Measurements from ENCODE around the gene CHD6. TPM values are rescaled to one million over a fixed set of nuclear protein-coding genes. Genes with fewer than 3 reads are reported as not detected.

CHD6 gene
- total RNA-seq, 1 experiment from 2014 or later = 98.5 TPM

GRCh38 chr20:41390889-41391288 lies 227.3 kb downstream of the CHD6 start:
- H3K27ac Mint-ChIP-seq (ENCODE audit: unreplicated experiment) = no peak overlapping the region
- no peak for DNase-seq
- no peak for TF ChIP-seq CTCF (IDR thresholded peaks at IDR 0.05; ENCODE audit: unreplicated experiment)
- H3K27me3 Mint-ChIP-seq (ENCODE audit: unreplicated experiment) = peaks cover 17% of the 10 kb centered on the region
- H3K4me1 Mint-ChIP-seq (ENCODE audit: low read depth, unreplicated experiment) = no peaks in the 10 kb centered on the region
- no peak overlapping the region for H3K4me3 Mint-ChIP-seq (ENCODE audit: low read depth, unreplicated experiment)
- CTCF ChIA-PET = interaction anchor here (1.2 kb wide), 1 partner anchor 218 kb away, joined by 3 read pairs; no protein-coding TSS in a partner anchor
- no peaks in the 10 kb centered on the region for H3K36me3 Mint-ChIP-seq (ENCODE audit: insufficient read depth, unreplicated experiment)
- H3K9me3 Mint-ChIP-seq (ENCODE audit: low read depth, unreplicated experiment) = no peaks in the 10 kb centered on the region
- intact Hi-C loops (cut with micrococcal nuclease; ENCODE audit: unreplicated experiment) = no loop called here
- BruUV-seq (replicated peaks) = no TSS peak

- CTCF ChIA-PET = interaction anchor here (1.5 kb wide), 1 partner anchor 8 kb away, joined by 3 read pairs; no protein-coding TSS in a partner anchor
- H3K27me3 Mint-ChIP-seq (ENCODE audit: unreplicated experiment) = peaks cover 48% of the 10 kb centered on the region
- H3K9me3 Mint-ChIP-seq (ENCODE audit: low read depth, unreplicated experiment) = no peaks in the 10 kb centered on the region
- TF ChIP-seq CTCF (IDR thresholded peaks at IDR 0.05; ENCODE audit: unreplicated experiment) = no peak
- intact Hi-C loops (cut with micrococcal nuclease; ENCODE audit: unreplicated experiment) = no loop called here
- H3K4me1 Mint-ChIP-seq (ENCODE audit: low read depth, unreplicated experiment) = no peaks in the 10 kb centered on the region
- H3K27ac Mint-ChIP-seq (ENCODE audit: unreplicated experiment) = no peak overlapping the region
- no peak overlapping the region for H3K4me3 Mint-ChIP-seq (ENCODE audit: low read depth, unreplicated experiment)
- DNase-seq = no peak
- H3K36me3 Mint-ChIP-seq (ENCODE audit: insufficient read depth, unreplicated experiment) = no peaks in the 10 kb centered on the region
- no TSS peak for BruUV-seq (replicated peaks)
Measured at GRCh38 chr20:41387444-41387851, 230.7 kb downstream of the CHD6 start.

- Mint-ChIP-seq H3K27me3 (ENCODE audit: unreplicated experiment) (peaks cover 50% of the 10 kb centered on the region), H3K4me3 (ENCODE audit: low read depth, unreplicated experiment) (no peak overlapping the region), H3K36me3 (ENCODE audit: insufficient read depth, unreplicated experiment) (no peaks in the 10 kb centered on the region), H3K27ac (ENCODE audit: unreplicated experiment) (no peak overlapping the region), H3K9me3 (ENCODE audit: low read depth, unreplicated experiment) (no peaks in the 10 kb centered on the region), H3K4me1 (ENCODE audit: low read depth, unreplicated experiment) (no peaks in the 10 kb centered on the region)
- intact Hi-C loops (cut with micrococcal nuclease; ENCODE audit: unreplicated experiment) = no loop called here
- BruUV-seq (replicated peaks) = no TSS peak
- TF ChIP-seq CTCF (IDR thresholded peaks at IDR 0.05; ENCODE audit: unreplicated experiment) = no peak
- DNase-seq = no peak
- CTCF ChIA-PET = interaction anchor here (0.7 to 1.5 kb wide), 2 partner anchors 9 to 154 kb away, joined by 3 to 4 read pairs; no protein-coding TSS in a partner anchor
Measured at GRCh38 chr20:41386502-41387427, 231.4 kb downstream of the CHD6 start.

GRCh38 chr20:41382791-41383305 lies 235.3 kb downstream of the CHD6 start:
- CTCF ChIA-PET = interaction anchor here (0.5 kb wide), 1 partner anchor 1356 kb away, joined by 3 read pairs; no protein-coding TSS in a partner anchor
- no peaks in the 10 kb centered on the region for H3K36me3 Mint-ChIP-seq (ENCODE audit: insufficient read depth, unreplicated experiment)
- intact Hi-C loops (cut with micrococcal nuclease; ENCODE audit: unreplicated experiment) = no loop called here
- H3K4me3 Mint-ChIP-seq (ENCODE audit: low read depth, unreplicated experiment) = no peak overlapping the region
- no peaks in the 10 kb centered on the region for H3K4me1 Mint-ChIP-seq (ENCODE audit: low read depth, unreplicated experiment)
- H3K27me3 Mint-ChIP-seq (ENCODE audit: unreplicated experiment) = peaks cover 86% of the 10 kb centered on the region
- H3K27ac Mint-ChIP-seq (ENCODE audit: unreplicated experiment) = no peak overlapping the region
- H3K9me3 Mint-ChIP-seq (ENCODE audit: low read depth, unreplicated experiment) = no peaks in the 10 kb centered on the region
- BruUV-seq (replicated peaks) = no TSS peak
- TF ChIP-seq CTCF (IDR thresholded peaks at IDR 0.05; ENCODE audit: unreplicated experiment) = no peak
- no peak for DNase-seq

Measured in Calu3 (cell line).